ENCODE data around the gene SLC25A21.
"Not testable (repeated sequence)": the region's sequence is repeated elsewhere in the genome, so short reads cannot be mapped to it uniquely, and the experiment has no call there.

Gene SLC25A21

GRCh38 chr14:36980413-36980812, 192.0 kb downstream of the SLC25A21 start:
- in situ Hi-C loops (cut with HindIII; ENCODE audit: low pct_ligation_motif_present, low pct_unique_long_range_greater_than_20kb, low sequenced_read_pairs); DNase-seq: not testable (repeated sequence)

DNA sequence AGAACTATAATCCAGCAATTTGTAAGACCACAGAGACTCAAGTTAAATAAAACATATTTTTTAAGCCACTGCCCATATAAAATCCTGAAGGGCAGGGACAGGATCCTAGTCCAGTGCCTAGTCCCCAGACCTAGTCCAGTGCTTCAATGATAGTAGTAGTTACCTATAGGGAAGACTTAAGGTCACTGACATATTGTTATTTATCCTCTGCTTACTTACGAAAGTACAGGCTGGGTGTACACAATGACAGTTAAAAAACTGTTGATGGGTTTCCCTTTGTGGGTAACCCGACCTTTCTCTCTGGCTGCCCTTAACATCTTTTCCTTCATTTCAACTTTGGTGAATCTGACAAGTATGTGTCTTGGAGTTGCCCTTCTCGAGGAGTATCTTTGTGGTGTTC, 192.5 kb downstream of the SLC25A21 start:
- DNase-seq: no peak
- in situ Hi-C loops (cut with HindIII; ENCODE audit: low pct_ligation_motif_present, low pct_unique_long_range_greater_than_20kb, low sequenced_read_pairs): no loop called here

DNA sequence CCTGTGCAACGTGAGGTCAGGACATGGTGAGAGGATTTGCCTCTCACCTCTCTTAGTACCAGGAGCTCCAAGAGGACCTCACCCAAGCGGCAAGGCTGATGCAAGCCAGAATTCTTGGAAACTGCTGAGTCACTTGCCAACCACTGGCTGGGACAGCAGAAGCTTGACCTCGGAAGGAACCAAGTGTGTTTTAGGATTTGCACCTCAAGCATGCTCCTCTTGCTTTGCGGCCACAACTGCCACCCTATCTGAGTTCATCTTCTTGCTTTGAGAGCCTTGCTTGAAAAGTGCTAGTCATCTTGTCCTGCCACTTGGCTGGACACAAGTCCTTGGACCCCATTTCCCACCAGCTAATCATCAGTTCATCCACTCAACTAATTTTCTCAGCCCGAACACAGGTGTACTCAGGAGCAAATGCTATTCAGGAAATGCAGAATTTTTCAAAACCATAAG, 195.8 kb downstream of the SLC25A21 start:
- DNase-seq: no peak
- in situ Hi-C loops (cut with HindIII; ENCODE audit: low pct_ligation_motif_present, low pct_unique_long_range_greater_than_20kb, low sequenced_read_pairs): no loop called here

- DNase-seq: no peak
- in situ Hi-C loops (cut with HindIII; ENCODE audit: low pct_ligation_motif_present, low pct_unique_long_range_greater_than_20kb, low sequenced_read_pairs): no loop called here
These were observed 196.6 kb downstream of the SLC25A21 start for GRCh38 chr14:36975834-36976233.

GRCh38 chr14:36974985-36975384, 197.4 kb downstream of the SLC25A21 start:
- DNase-seq: no peak
- in situ Hi-C loops (cut with HindIII; ENCODE audit: low pct_ligation_motif_present, low pct_unique_long_range_greater_than_20kb, low sequenced_read_pairs): no loop called here

DNA sequence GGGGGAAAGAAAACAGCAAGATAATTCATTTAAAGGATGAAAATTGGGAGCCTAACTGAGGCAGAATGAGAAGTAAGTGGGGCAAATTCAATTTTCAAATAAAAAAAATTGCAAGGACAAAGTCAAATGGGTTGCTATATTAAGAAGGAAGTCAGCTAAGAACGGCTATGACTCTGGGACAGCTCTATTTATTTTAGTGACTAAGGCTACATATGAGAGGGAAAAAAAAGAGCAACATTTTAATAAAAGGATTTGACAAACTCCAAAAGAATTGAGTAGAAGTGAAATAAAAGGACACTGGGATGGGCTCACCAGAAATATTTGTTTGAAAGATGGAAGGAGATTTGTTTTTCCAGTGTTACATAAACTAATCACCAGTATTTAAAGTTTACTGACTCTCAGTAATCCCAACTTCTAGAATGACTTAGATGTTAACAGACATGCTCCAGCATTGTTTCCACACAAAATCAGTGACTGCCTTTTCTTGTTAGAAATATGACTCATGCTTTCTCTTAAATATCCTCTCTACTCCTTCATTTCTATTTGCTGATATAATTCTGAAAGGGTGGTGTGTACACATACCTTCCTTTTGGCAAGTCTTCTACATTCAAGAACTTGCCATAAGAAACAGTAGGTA, 198.5 kb downstream of the SLC25A21 start:
- in situ Hi-C loops (cut with HindIII; ENCODE audit: low pct_ligation_motif_present, low pct_unique_long_range_greater_than_20kb, low sequenced_read_pairs): no loop called here
- DNase-seq: no peak

- in situ Hi-C loops (cut with HindIII; ENCODE audit: low pct_ligation_motif_present, low pct_unique_long_range_greater_than_20kb, low sequenced_read_pairs): no loop called here
- DNase-seq: no peak
These were observed 201.0 kb downstream of the SLC25A21 start for GRCh38 chr14:36971263-36971855.

GRCh38 chr14:36967892-36968555, 204.4 kb downstream of the SLC25A21 start:
- in situ Hi-C loops (cut with HindIII; ENCODE audit: low pct_ligation_motif_present, low pct_unique_long_range_greater_than_20kb, low sequenced_read_pairs): no loop called here
- DNase-seq: no peak

GRCh38 chr14:36955967-36956366, 216.4 kb downstream of the SLC25A21 start:
- DNase-seq: no peak
- in situ Hi-C loops (cut with HindIII; ENCODE audit: low pct_ligation_motif_present, low pct_unique_long_range_greater_than_20kb, low sequenced_read_pairs): no loop called here

- no peak for DNase-seq
- in situ Hi-C loops (cut with HindIII; ENCODE audit: low pct_ligation_motif_present, low pct_unique_long_range_greater_than_20kb, low sequenced_read_pairs): no loop called here
These were observed 217.0 kb downstream of the SLC25A21 start for GRCh38 chr14:36955376-36955775.

GRCh38 chr14:36952689-36953088, 219.7 kb downstream of the SLC25A21 start:
- no peak for DNase-seq
- in situ Hi-C loops (cut with HindIII; ENCODE audit: low pct_ligation_motif_present, low pct_unique_long_range_greater_than_20kb, low sequenced_read_pairs): no loop called here

DNA sequence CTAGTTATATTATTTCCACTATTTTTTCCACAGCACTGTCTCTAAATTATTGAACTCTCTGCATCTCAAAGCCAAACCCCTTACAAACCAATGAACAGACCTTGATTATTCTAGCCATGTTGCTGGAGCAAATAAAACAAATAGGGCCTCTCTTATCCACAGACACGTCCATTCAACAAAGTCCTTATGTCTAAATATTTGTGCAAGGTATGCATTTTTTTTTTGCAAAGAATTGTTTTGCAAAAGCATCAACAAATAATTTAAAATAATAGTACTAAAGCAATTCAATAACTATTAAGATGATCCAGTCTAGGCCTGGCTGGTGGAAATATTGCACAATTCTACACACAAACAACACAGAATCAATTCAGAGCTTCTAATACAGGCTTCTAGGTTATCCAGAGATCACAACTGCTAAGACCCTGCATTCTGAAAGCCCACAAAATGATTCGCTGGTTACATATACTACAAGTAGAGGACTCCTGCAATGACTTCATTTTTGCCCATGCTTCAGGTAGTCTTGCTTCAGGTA, 221.0 kb downstream of the SLC25A21 start:
- no peak for DNase-seq
- in situ Hi-C loops (cut with HindIII; ENCODE audit: low pct_ligation_motif_present, low pct_unique_long_range_greater_than_20kb, low sequenced_read_pairs): no loop called here

DNA sequence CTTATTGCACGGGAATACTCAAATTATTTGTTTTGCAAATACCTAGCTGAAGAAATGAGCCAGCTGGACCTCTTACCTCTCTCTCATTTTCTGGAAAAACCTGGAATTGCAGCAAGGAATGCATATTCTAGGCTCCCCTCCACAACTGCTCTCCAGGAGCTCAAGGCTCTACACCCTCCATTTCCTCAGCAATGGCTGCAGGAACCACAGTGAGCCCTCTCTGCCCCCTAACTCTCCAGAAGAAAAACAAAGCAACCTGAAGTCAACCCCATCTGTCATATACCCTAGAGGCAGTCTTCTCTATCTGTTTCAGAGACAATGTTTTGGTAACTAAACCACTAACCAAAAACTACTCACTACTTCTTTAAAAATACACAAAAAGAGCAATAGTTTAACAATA, 221.6 kb downstream of the SLC25A21 start:
- no peak for DNase-seq
- in situ Hi-C loops (cut with HindIII; ENCODE audit: low pct_ligation_motif_present, low pct_unique_long_range_greater_than_20kb, low sequenced_read_pairs): no loop called here

DNA sequence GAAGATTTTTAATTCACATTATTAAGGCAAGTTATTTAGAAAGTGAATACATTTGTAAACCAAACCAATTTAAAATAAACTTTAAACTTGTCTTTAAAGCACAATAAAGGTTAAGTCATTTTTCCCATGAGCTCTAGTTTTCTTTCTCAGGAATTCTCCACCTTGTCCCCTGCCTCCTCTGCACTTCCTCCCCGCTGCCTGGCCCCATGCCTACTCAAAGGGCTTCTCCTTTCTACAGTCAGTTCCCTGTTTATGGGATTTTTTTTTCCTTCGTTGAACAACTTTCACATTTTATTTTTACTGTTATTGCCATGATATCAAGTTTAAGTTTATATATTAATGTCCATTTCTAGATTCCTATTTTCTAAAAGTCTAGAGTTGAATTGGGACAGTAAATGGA, 223.0 kb downstream of the SLC25A21 start:
- DNase-seq: no peak
- in situ Hi-C loops (cut with HindIII; ENCODE audit: low pct_ligation_motif_present, low pct_unique_long_range_greater_than_20kb, low sequenced_read_pairs): no loop called here

GRCh38 chr14:36948157-36948859, 224.1 kb downstream of the SLC25A21 start:
- in situ Hi-C loops (cut with HindIII; ENCODE audit: low pct_ligation_motif_present, low pct_unique_long_range_greater_than_20kb, low sequenced_read_pairs): no loop called here
- no peak for DNase-seq

DNA sequence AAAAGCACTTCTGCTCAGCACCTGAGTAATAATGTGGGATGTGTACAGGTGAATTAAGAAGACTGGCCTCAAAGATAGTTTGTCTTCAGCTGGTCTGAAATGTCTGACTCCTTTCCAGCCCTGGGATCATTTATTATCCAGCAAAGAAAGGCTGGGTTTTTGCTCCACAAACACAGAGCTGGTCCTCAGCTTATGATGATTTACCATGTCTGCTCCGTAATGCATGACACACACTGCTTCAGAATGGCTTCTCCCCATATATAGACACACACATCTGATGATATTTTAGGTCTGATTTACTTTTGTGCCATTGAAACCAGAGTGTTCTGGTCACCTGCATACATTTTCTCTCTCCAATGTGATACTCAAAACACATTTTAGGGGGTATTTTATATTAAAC, 225.0 kb downstream of the SLC25A21 start:
- DNase-seq: no peak
- in situ Hi-C loops (cut with HindIII; ENCODE audit: low pct_ligation_motif_present, low pct_unique_long_range_greater_than_20kb, low sequenced_read_pairs): no loop called here

- in situ Hi-C loops (cut with HindIII; ENCODE audit: low pct_ligation_motif_present, low pct_unique_long_range_greater_than_20kb, low sequenced_read_pairs): no loop called here
- DNase-seq: no peak
These were observed 225.5 kb downstream of the SLC25A21 start for GRCh38 chr14:36946872-36947271.

DNA sequence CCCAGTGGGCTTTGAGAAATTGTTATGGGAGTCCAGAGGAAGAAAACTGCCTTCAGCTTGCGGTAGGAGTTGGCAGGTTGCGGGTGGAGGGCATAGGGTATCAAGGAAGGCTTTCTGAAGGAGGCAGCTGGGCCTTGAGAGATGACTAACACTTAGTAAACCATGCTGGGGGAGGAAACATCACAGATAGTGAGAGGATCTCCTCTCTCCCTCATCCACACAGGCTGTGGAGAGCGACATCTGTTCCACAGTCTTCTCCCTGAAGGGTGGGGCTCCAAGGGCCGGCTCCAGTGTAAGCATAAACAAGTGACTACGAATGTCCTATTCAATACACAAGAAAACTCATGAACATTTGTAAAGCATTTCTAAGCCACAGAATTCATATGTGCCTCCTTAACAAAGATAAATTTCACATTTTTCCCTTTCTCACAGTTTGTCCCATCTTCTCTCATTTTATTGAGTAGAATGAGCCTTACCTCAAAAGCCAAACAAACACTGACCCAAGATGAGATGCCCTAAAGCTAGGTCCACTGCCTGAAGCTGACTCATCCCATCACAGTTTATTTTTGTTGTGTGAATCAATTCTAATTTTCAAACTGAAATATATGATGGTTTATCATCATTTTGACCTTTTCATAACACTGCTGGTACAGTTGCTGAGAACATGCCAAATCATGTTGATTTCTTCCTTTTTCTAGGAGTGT, 227.9 kb downstream of the SLC25A21 start:
- no peak for DNase-seq
- in situ Hi-C loops (cut with HindIII; ENCODE audit: low pct_ligation_motif_present, low pct_unique_long_range_greater_than_20kb, low sequenced_read_pairs): no loop called here

Measured in ACHN (cell line).